ENCODE measurements around the gene OTOGL.
"Not testable (repeated sequence)": the region's sequence is repeated elsewhere in the genome, so short reads cannot be mapped to it uniquely, and the experiment has no call there.

Gene OTOGL

DNA sequence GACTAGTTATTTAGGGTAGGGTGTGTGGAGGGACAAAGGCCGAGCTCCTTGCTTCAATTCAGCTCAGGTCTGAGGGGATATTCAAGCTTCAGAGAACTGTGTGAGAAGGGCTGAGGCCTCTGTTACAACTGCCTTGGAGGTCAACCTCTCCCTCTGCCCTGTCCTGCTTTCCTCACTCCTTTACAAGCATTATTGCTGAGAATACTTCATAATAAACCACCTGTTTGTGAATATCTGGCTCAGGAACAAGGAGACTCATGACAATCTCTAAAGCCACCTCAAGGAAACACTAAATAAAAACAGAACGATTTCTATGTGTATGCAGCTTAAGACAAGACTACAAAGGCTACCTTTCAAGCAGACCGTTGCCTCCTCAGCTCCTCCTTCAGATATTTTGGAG, 21.7 kb downstream of the OTOGL start:
- DNase-seq: no peak

DNA sequence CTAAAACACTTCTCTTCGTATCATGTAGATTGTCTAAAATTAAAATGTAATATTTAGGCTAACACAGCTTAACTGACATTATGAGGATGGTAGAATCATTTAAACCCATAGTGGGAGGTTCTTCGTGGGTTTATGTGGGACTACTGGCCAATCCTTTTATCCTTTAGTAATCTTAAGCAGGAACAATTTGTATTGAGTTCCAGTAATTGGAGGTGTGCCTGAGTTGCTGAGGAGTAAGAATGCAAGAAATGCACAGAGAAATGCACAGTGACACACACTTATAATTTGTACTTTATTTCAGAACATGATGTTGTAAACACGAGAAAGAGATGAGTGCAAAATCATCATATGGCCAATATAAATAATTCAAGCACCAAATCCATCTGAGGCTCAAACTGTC, 22.3 kb downstream of the OTOGL start:
- no peak for DNase-seq

DNA sequence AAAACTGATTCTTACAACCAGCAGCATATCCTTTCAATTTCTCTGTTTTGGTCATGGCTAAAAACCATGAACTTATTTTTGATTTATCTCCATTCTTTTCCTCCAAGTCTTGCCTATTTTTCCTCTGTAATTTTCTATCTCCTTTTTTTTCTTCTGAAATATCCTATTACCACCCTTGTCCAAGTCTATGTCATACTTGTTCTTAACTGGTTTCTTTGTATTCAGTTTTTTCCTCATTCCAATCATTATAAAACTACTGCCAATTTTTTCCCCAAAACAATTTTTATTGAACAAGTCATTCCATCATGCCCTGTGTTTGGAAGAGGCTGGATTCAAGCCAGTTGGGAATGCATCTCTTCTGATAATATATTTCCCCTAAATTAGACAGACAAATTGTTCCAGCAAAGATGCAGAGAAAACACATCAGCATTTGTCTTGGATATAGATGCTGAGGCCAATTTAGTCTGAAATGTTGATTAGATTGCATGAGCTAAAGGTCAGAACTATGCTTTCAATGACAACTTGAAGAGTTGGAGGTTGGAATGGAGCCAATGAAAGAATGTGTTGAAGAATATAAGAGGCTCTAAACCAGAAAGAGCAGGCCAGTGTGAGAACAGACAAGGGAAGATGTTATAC, 30.7 kb downstream of the OTOGL start:
- no peak for DNase-seq

DNA sequence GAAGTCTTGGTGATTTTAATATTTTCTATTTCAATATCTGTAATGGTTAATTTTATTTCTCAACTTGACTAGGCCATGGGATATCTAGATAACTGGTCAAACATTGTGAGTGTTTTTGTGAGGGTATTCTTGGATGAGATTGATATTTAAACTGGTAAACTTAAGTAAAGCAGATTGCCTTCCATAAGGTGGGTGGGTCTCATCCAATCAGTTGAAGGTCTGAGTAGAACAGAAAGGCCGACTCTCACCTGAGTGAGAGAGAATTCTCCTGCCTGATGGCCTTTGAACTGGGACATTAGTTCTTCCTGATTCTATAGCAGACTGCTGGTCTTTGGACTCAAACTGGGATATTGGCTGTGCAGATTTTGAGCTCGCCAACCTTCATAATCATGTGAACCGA, 36.3 kb downstream of the OTOGL start:
- no peak for DNase-seq

DNA sequence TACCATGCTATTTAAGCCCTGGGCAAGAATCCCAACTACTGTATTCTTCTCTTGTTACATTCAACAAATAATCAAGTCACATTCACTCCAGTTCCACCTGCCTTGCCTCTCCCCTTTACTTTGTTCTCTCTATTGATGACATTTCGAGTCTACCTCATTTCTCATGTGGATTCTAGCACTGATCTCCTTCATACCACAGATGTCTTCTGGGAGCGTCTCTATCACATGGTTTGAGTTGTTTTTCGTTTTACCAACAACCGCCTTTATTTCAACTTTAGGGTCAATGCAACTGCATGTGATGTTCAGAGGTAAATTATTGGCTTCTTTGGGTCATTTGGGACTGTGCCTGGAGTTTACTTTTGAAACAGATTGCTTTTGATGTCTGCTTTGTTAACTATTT, 40.7 kb downstream of the OTOGL start:
- DNase-seq: no peak

DNA sequence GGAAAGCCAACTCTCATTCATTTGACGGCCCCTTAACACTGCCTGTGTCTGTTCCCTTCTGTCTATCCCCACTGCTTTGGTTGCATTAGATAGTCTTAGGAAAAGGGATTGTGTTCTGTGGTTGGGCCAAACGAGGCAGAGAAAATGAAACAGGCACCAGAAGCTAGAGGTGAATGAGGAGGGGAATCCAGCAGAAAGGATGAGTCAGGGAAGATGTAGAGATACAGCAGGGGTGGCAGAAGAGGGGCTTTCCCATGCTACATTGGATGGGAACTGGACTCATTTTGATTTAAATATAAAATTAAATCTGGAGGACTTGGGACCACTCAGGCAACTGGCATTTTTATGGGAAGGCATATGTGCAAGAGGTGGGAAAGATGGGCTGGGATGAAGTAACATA, 43.3 kb downstream of the OTOGL start:
- no peak for DNase-seq

DNA sequence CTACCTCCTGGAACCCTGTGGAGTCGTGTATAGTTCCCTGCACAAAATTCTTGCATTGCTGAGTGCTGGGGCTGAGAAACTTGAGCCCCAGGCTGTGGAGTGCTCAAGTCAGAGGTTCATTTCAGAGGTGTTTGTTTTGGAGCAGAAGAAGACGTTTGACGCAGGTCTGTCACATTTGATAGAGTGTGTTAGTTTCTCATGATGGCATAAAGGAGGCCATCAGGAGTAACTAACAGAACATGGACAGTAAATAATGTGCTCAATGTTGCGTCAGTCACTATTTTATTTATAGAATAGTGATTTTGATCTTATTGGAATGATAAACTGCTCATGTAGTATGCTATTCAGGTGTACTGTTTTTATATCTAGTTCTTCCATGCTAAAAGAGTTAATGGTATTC, 44.2 kb downstream of the OTOGL start:
- no peak for DNase-seq

DNA sequence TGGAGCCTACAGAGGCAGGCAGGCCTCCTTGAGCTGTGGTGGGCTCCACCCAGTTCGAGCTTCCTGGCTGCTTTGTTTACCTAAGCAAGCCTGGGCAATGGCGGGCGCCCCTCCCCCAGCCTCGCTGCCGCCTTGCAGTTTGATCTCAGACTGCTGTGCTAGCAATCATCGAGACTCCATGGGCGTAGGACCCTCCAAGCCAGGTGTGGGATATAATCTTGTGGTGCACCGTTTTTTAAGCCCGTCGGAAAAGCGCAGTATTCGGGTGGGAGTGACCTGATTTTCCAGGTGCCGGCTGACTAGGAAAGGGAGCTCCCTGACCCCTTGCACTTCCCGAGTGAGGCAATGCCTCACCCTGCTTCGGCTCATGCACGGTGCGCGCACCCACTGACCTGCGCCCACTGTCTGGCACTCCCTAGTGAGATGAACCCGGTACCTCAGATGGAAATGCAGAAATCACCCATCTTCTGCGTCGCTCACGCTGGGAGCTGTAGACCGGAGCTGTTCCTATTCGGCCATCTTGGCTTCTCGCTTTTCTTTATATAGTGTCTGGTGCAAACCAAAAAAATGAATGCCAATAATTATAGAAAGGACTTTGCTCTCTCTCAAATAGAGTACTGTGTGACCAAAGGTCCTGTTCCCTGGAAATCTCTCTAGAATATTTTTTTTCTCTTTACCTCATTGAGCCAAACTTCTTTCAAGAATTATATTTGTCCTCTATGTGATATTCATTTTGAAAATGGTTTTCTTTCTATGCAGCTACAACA, 50.4 kb downstream of the OTOGL start:
- DNase-seq: not testable (repeated sequence)

DNA sequence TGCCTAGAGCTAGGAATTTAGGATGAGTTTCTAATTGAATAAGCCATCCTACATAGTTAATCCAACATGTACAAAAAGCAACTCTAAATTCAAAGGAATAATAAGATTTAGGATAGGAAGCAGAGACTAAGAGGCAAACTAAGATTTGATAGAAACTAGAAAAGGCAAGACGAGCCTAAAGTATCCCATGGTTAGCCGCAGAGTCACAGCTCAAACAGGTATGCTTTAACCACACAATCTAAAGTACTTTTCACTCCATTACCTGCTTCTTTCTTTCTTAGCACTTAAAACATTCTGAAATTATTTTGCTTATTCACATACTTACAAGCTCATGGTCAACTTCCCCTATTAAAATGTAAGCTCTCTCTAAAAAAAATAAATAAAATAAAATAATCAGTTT, 51.8 kb downstream of the OTOGL start:
- DNase-seq: no peak

DNA sequence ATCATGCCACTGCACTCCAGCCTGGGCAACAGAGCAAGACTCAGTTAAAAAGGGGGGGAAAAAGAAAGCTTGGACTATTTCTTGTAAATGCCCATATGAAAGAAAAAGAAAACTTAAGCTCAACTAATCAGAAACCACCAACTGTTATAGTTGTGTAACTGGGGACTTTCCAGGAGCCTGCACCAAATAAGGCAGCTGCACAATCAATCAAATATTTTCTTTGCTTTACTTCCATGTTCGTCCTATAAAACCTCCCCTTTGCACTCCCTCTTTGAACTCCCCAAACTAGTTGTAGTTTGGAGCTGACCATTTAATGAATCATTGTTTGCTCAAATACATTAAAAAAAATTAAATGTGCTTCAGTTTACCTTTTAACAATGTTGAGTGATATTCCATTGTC, 54.9 kb downstream of the OTOGL start:
- DNase-seq: no peak

DNA sequence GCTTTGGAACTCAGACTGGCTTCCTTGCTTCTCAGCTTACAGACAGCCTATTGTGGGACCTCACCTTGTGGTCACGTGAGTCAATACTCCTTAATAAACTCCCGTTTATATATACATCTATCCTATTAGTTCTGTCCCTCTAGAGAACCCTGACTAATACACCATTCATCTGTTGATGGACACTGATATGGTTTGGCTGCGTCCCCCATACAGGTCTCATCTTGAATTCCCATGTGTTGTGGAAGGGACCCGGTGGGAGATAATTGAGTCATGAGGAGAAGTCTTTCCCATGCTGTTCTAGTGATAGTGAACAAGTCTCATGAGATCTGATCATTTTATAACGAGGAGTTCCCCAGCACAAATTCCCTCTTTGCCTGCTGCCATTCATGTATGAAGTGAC, 57.0 kb downstream of the OTOGL start:
- no peak for DNase-seq

DNA sequence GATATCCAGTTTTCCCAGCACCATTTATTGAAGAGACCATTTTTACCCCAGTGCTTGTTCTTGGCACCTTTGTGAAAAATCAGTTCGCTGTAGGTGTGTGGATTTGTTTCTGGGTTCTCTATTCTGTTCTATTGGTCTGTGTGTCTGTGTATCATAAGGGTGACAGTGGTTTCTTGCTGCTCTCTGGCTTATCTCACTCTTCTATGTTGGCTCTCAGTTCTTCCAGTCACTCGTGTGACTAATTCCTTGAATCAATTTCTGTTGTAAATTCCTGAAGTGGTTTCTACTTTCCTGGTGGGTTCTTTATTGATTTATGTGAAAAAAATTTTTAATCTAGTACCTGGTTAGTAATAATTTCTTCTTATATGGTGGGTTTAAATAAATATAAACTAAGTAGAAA, 58.3 kb downstream of the OTOGL start:
- DNase-seq: no peak

DNA sequence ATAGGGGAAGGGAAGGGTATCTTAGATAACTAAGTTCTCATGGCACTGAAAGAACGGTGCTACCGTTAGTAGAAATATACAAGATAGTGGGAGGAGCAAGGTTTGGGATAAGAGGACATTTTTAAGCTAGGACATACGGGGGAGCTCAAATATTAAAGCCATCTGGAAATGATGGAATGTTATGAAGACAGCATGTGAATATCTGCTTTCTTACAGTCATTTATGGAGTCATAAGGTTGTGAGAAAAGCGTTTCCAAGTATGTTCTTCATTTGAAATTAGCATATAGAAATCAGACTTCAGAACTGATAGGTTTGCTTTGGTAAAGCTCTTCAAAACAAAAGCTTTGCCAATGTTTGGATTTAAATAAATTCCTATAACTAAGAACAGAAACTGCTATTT, 62.3 kb downstream of the OTOGL start:
- DNase-seq: no peak

DNA sequence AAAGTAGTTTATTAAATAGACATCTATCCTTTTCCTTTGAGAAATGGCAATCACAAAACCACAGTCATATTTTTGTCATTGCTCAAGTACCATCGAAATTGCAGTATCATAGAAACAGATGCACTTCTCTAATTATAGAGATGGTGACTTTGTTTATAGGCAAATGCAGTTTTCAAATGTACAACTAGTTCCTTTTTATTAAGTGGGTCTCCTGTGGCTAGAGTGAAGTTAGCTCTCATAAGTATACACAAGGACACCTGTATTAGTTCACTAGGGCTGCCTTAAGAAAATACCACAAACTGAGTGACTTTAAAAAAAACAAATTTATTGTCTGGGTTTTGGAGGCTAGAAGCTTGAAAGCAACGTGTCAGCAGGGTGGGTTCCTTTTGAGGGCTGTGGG, 62.8 kb downstream of the OTOGL start:
- no peak for DNase-seq

DNA sequence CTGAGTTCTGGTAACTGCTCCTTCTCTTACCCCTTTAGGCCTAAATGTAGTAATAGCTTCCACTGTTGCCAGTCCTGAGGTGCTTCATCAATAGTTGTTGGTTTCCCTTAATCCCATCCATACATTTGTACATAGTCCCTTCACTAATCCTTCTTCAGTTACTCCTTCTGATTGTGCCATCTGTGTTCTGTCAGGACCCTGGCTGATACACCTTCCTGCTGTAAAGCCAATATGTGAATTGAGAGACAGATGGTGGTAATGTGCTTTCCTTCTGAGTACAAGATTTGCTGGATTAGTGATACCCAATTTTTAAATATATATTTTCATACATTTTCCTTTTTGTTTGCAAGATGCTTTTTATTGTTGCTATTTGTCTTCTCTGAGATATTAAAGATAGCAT, 66.4 kb downstream of the OTOGL start:
- no peak for DNase-seq

DNA sequence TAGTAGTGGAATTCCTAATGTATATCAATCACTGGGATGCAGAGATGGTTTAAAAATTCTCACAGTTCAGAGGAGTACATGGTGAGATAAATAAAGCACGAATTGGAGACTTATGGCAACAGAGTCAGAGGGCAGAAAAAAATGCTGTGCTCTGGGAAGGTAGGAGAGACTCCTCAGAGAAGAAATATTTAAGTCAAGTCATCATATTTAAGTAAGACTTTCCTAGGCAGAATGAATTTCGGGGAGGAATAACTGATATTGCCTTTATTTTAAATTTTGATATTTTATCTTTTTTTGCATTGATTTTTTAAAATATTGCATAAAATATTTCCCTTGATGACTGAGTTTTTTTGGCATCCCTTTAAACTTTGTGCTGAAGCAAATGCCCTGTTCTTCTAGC, 67.4 kb downstream of the OTOGL start:
- no peak for DNase-seq

DNA sequence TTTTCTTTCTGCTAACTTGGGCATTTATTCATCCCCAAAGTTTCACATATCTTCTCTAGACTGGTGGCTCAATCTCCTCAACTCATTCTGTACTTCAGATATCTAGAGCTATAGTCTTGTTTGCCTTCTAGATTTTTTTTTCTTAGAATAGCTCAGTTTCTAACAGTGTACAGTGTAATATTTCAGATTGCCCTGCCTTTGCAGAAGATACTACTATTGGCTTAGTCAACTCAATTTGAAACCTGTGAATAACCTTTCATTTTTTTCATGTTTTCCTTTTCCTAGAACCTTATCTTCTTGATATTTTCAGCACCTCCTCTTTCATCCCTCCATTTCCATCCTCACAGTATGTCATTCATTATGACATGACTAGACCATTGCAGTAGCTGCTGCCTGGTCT, 69.6 kb downstream of the OTOGL start:
- DNase-seq: no peak

DNA sequence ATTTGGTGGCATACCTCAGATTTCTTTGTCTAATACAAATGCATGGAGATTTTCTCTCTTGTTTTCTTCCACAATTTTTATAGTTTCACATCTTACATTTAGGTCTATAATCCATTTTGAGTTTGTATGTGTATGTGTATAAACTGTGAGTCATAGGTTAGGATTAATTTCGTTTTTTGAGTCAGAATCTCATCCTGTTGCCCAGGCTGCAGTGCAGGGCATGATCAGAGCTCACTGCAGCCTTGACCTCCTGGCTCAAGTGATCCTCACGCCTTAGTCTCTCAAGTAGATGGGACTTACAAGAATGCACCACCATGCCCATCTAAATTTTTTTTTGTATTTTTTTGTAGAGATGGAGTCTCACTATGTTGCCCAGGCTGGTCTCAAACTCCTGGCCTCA, 71.6 kb downstream of the OTOGL start:
- DNase-seq: no peak

DNA sequence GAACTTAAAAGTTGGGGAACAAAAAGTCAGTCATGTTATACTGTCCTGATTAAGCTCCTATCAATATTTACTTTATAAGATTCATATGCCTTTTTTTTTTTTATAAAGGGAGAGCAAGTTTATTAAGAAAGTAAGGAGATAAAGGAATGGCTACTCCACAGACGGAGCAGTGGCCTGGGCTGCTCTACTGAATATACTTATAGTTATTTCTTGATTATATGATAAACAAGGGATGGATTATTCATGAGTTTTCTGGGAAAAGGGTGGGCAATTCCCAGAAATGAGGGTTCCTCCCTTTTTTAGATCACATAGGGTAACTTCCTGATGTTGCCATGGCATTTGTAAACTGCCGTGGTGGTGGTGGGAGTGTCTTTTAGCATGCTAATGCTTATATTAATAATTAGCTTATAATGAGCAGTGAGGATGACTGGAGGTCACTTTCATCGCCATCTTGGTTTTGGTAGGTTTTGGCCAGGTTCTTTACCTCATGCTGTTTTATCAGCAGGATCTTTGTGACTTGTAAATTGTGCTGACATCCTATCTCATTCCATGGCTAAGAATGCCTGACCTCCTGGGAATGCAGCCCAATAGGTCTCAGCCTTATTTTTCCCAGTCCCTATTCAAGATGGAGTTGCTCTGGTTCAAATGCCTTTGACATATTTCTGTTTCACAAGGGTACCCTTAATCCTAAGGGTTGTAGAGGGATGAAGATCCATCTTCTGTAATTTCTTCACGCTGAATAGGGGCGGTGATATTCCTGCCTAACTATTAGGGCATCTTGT, 73.9 kb downstream of the OTOGL start:
- no peak for DNase-seq

DNA sequence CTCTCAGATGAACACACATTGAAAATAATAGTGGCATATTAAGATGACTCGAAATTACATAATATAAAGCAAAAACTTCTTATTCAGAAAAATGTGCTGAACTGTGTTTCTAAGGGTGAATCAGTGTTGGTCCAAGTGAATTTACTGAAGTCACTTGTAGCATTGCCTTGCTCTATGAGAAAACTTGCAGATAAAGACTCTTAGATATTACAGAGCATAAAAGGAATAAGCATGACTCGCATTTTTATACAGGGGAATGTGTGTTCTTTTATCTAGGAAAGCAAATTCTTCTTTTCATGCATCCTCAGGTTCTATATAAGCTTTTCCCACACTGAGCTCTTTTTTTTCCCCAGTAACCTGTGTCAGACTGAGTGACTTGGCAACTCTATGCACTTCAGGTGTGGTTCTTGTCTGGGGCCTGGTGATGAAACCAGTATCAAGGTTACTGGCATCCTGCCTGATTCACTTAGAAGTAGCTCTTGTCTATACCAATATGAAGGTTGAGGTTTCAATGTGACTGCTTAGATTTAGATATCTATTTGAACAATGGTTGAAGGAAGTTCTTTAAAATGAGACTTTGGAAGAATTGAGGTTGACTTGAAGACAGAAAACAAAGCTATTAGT, 76.1 kb downstream of the OTOGL start:
- no peak for DNase-seq

DNA sequence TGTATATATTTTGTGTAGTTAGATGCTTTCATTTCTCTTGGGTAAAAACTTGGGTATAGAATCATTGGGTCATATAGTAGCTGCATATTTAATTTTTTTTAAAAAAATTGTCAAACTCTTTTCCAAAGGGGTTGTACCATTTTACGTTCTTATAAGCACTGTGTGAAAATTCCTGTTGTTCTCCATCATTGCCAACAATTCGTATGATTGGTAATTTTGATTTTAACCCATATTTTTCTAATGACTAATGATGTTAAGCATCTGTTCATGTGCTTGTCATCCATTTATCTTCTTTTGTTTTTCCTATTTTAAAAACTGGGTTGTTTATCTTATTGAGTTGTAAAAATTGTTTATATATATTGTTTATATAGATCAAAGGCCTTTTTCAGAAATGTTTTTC, 77.4 kb downstream of the OTOGL start:
- DNase-seq: no peak

DNA sequence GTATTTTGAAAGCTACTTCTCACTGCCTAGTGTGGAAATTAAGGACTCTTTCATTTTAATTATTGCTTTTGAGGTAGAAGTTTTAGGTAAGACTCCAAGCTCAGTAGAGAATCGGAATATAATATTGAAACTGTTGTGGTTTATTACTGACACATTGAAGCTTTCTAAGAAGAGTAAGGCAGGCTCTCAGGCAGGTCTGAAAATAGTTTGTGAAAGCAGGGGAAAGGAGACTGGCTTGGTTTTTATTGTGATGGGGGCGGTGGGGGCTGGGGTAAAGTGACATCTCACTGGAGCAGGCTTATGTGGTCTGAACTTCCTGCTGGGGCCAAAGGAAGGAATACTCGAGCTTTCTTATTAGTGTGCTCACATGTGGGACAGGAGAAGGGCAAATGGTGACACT, 79.5 kb downstream of the OTOGL start:
- DNase-seq: no peak

Data from hypothalamus (tissue), 51 donors.